ENCODE results near the gene INHA.

INHA gene

DNA sequence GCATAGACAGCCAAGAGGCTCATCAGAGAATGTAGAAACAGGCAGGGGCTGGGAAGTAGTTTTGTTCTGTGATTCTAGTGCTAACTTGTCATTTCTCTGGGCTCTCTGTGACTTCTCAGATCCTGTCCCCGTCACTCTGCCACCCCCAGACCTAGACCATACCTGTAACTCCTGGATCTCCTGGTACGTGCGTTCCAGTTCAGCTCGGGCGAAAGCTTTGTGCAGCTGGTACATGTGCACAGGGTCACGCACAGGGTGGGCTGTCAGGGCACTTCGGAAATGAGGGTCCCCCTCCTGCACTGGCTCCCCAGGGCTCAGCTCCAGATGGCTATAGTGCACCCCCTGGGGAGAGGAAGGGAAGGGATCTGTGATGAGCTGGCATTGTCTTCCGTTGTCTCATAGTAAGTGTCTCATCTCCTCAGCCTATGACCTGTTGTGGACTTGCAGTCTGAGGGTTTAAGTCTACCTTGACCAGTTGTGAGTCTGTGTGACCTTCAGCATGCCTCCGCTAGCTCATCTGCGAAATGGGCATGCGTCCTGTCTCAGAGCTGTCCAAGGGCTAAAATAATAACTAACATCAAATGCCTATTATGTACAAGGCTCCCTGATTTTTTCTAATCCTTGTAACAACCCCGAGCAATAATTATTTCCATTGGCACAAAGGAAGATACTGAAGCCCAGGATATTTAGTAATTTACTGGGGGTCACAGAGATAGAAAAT is 31.2 kb upstream of the INHA start:
- DNase-seq (ENCODE audit: low read depth in 2 of 2), result no peak

DNA sequence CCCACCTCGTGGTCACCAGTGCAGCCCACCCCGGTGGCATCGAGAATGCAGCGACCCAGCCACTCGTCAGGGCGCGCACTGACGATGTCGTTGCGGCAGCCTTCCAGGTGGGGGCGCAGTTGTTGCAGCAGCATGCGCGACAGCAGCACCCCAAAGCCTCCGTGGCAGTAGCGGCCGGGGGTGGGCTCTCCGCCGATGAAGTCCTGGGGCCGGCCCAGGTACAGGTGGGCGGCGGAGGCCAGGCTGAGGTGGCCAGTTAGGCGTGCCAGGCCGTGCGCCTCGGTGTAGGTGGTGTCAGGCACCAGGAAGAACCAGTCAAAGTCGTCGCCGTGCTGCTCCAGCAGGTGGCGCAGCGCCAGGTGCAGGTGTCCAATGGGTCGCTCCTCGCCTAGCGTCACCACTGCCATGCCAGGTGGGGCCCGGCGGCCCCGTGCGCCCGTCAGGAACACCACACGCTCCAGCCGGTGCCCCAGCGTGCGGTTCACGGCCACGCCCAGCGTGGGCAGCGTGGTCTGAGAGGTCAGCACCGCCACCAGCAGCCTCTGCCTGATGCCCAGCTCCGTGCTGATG is 30.4 kb upstream of the INHA start:
- peak; percentile 75 to 83 for DNase-seq (ENCODE audit: low read depth in 2 of 2)

DNA sequence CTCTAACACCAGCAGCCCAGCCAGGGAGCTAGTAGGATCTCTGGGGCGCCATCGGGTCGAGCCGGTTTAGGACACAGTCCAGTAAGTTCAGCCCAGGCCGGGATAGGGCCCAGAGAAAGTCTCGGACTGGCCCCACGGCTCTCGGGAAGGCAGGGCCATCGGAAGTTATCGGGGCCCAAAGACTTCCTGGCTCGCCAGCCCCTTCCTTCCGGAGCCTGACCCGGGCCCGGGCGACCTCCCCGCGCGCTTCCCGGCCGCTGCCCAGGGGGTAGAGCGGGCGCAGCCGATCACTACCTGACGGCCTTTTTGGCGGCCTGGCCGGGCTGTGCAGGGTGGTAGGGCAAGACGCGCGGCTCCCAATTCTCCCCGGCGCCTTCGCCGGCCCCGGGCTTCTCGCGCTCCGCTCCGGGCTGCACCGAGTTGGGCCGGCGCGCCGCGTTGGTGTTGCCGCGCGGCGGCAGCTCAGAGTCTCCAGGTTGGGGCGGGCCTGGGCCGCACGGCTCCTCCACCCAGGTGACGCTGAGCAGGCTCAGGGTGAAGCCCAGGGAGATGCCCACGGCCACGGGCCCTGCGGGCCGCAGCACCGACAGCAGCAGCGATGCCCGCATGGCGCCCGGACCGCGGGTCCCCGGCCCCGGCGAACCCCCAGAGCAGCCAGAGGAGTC is 29.0 kb upstream of the INHA start:
- DNase-seq (ENCODE audit: low read depth in 2 of 2), result no peak

DNA sequence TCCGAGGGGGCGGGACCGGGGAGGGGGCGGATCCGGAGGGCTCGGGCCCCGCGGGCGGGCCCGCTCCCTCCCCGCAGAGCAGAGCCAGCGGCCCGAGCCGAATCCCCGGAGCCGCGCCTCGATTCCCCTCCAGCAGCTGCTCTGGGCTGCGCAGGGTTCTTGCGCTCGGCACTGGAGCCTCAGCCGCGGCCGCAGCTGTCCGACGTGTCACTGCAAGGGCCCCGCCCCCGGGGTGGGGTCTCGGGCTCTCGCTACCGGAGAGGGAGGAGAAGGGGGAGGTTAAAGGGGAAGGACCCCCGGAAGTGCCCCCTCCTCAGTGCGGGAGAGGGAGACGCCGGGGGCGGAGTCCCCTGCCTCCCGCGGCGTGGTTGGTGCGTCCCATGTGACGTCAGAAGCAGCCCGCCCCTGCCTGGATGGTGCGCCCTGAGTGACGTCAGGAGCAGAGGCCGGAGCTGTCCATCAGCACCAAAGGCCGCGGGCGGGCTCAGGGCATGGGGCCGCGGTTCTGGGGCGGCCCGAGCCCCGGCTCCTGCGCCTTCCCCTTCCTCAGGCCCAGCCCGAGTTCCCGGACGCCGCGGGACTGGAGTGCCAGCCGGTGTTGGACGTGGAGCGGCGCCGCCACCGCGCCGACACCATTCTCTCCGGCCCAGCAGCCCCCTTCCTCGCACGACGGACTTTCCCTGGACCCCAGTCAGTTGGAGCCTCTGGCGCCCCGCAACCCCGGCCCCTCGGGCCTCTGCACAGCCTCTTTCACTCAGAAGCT is 28.3 kb upstream of the INHA start, which contains the start of the genes CHPF and TMEM198:
TSS of gene CHPF (minus strand) at position 214 of the 763 bp plus-strand sequence. CDS start 271 bp downstream, outside the sequence.
TSS of gene TMEM198 (plus strand) at position 433 of the 763 bp plus-strand sequence. CDS start 700 bp downstream, outside the sequence.
- DNase-seq (ENCODE audit: low read depth in 2 of 2), result peak; percentile 94 to 95

DNA sequence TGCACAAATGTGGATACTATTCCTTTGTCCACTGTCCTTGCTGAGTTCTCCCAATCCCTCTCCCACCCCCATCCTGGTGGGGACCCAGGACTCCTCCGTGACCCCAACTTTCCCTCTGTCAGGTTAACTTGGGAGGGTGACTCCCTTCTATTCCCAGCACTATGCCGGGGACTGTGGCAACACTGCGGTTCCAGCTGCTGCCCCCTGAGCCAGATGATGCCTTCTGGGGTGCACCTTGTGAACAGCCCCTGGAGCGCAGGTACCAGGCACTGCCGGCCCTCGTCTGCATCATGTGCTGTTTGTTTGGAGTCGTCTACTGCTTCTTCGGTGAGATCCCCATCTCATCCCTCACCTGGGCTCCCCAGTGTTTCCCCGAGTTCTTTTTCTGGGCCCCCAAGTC is 27.5 kb upstream of the INHA start:
- DNase-seq (ENCODE audit: low read depth in 2 of 2), result no peak

DNA sequence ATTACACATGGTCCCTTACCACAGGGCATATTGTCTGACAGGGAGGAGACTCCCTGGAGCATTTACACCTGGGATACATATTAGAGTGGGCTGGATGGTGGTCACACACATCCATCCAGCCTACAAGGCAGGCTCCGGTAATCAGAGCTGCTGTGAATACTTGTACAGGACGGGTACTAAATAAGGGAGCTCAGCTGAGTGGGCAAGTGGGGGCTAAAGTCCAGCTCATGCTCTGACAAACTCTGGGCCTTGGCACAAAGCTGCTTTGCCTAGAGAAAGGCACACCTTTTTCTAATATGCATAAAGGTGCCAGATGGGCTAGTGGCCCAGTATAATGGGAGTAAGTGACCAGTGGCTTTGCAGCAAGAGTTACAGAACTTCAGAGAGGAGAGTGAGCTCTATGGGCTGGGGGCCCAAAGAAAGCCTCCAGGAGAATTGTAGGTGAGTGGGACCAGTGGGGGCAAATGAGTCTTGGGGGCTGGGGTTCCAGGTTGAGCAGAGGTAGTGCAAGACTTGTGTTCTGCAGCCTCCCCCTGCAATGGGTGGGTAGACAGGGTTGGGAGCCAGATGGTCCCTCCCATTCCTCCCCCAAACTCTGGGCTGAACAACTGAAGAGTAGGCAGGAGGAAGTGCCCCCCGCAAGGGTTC is 26.7 kb upstream of the INHA start:
- DNase-seq (ENCODE audit: low read depth in 2 of 2), result no peak

DNA sequence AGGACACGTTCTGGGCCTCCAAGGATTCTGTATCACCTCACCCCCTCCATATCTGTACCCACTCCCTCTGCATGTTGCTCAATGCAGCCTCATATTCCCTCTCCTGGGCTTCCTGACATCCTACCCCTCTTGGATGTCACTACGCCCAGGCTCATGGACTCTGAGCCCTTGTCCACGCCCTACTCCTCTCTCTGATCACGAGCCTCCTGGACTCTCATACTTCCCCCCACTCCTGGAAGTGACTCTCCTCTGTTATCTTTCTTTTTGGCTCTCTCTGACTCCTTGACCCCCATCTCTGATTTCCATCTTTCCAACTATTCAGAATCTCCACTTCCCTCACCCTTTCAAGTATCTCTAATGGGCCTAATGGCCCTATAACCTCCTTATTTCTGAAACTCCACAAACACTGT is 26.2 kb upstream of the INHA start:
- DNase-seq (ENCODE audit: low read depth in 2 of 2), result no peak

DNA sequence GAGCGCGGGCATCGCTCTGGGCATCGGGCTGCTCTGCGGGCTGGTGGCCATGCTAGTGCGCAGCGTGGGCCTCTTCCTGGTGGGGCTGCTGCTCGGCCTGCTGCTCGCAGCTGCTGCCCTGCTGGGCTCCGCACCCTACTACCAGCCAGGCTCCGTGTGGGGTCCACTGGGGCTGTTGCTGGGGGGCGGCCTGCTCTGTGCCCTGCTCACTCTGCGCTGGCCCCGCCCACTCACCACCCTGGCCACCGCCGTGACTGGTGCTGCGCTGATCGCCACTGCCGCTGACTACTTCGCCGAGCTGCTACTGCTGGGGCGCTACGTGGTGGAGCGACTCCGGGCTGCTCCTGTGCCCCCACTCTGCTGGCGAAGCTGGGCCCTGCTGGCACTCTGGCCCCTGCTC is 24.5 kb upstream of the INHA start:
- DNase-seq (ENCODE audit: low read depth in 2 of 2), result no peak

DNA sequence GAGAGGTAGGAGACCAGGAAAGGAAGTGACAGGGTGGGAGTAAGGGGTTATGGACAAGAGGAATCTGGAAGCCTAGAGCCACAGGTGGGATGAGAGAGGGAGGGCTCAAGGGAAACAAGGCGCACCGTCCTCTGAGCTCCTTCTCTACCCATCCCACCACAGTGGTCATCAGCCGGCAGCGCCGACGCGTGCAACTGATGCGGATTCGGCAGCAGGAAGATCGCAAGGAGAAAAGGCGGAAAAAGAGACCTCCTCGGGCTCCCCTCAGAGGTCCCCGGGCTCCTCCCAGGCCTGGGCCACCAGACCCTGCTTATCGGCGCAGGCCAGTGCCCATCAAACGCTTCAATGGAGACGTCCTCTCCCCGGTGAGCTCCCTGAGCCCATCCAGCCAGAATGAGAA is 23.1 kb upstream of the INHA start:
- DNase-seq (ENCODE audit: low read depth in 2 of 2), result no peak

DNA sequence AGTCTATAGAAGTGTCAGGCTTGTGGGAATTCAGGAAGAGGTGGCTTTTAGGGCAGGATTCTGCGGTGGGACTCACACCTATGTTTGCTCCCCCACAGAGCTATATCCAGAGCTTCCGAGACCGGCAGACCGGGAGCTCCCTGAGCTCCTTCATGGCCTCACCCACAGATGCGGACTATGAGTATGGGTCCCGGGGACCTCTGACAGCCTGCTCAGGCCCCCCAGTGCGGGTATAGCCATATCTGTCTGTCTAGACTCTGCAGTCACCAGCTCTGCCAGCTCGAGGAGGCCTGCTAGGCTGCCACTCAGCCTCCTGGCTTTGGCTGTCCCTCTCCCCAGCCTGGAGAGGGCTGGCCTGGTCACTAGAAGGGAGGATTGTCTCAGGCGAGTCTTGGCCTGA is 22.5 kb upstream of the INHA start:
- DNase-seq (ENCODE audit: low read depth in 2 of 2), result no peak

DNA sequence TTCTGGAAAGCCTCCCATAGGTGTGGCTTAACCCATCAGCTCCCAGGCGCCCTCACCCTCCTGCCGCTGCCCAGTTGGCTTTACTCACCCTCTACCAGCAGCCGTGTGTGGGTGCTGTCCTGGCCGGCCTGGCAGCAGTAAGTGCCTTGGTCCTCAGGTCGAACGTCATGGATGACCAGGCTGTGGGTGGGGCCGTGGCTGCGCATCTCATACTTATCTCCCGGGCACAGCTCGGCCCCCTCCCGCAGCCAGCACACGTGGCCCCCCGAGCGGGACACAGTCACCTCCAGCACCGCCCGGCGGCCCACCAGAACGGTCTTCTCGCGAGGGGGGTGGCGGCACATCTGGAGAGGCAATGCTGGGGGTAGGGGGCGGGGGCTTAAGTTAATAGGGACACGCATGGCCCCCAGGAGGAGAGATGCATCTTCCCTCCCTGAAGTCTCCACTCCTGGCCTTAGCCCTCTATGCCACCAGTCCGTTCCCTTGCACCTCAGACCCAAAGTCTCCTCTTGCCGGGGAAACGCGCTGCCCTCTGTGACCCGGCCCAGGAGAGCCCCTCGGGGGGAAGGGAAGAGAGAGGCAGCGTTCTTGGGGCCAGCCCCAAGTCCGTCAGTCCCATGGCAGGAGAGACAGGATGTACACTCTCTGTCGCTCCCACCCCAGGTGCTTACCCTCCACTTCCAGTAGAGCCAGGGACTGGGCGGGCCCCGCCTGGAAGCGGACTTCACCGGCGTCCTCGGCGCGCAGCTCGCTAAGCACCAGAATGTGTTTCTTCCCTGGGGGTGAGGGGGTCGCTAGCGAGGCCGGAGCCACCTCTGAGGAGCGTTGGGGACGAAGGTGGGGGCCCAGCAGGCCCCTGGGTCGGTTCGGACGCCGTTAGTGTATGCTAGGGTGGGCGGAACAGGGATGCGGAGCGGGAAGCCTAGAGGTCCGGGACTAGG is 20.4 kb upstream of the INHA start:
- no peak for DNase-seq (ENCODE audit: low read depth in 2 of 2)

DNA sequence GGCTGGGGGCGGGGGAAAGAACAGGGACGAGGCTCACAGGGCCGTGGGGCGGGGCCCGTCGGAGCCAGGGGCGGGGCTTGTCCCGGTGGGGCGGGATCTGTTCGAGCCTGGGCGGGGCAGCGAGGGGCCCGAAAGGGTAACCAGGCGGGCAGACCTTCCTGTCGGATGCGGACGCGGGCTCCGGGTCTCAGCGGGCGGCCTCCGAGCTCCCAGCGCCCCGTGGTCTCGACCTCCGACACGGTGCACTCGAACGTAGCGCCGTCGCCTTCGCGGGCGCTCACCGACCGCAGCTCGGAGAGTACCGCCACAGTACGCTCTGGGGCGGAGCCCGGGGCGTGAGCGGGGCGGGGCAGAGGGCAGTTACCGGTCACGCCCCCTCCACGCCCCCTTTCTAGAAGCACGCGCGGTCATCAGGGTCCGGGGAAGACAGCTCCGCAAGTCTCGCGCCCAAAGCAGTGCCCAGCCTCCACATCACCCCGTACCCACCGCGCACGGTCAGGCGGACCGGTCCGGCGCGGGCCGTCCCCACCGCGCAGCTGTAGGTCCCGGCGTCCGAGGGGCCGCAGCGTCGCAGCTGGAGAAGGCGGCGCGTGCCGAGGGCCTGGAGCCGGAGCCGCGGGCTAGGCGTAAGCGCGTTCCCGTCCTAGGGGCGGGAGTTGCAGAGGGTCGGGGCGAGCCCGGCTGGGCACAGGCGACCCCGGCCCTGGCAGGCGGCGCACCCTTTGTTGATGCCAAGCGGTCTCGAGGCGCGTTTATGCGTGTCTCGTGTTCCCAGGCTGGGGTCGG is 19.5 kb upstream of the INHA start:
- DNase-seq (ENCODE audit: low read depth in 2 of 2), result peak; percentile 56 to 75

DNA sequence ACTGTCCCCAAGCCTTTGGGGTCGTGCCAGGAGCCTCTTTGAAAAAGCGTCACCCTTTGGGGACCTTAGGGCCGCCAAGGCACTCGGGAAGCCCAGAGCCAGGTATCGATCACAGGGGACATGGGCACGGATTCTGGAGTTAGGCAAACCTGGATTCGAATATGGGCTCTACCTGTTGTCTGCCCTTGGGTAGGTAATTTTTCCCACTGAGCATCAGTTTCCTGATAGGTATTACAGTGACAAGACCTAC is 19.0 kb upstream of the INHA start:
- no peak for DNase-seq (ENCODE audit: low read depth in 2 of 2)

DNA sequence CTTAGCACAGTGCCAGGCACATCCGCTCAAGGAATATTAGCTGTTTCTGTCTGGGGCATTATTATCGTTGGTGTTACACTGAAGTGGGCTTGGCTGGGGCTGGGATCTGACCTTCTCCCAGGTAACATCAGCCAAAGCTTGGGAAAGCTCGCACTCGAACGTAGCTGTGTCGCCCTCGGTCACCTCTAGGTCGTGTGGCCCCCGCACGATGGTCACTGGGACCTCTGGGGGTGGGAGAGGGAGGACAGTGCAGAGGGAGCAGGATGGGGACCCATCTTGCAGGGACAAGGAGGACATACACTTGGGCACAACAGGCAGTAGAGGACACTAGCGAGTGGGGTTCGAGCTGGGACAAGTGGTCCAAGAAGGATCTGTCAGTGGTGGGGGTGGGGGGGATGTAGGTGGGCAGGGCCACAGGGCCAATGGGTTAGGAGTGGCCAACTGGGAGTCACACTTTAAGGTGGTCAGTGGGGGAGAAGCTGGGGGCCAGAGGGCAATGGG is 18.6 kb upstream of the INHA start:
- DNase-seq (ENCODE audit: low read depth in 2 of 2), result no peak

DNA sequence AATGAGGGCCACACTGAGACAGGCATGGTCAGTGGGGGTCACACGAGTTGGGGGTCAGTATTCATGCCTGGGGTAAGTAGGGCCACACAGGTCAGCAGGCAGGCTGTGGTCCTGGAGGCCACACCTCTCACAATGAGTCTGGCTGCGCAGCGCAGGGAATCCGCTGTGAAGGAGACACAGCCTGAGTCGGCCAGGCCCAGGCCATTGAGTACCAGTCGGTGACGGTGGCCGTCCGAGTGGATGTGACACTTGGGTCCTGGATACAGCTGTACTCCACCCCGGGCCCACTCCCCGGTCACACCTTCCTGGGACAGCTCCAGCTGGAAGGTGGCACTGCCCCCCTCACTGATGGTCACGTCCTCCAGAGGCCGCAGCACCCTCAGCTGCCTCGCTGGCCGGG is 17.8 kb upstream of the INHA start:
- DNase-seq (ENCODE audit: low read depth in 2 of 2), result no peak

DNA sequence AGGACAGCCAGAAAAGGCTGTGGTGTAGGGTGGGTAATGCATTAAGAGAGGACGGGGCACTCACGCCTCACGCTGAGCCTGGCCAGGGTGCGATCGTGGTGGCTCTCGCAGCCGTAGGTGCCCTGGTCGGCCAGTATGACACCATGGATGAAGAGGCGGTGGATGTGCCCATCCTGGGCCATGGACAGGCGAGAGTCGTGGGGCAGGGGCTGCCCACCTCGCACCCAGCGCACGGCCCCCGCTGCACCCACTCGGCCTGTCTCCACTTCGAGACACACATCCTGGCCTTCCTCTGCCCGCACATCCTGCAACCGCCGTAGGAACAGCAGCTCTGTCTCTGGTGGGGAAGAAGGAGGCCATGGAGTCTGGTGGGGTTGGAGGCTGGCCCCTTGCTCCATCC is 16.2 kb upstream of the INHA start:
- DNase-seq (ENCODE audit: low read depth in 2 of 2), result no peak

DNA sequence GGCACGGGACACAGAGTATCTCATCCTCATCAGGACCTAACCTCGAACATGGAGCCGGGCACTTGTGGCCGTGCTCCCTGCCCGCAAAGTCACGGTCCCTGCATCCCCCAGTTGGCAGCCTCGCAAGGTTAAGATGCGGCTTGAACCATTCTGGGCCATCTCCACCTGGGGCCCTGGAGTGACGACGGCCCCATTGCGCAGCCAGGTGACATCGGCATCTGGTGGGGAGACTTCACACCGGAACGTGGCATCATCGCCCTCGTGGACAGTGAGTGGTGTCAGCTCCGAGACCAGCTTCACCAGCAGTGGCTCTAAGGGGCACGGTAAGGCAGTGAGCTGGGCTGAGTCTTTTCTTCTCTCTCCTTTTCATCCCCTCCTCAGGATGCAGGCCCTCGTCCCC is 15.7 kb upstream of the INHA start:
- no peak for DNase-seq (ENCODE audit: low read depth in 2 of 2)

DNA sequence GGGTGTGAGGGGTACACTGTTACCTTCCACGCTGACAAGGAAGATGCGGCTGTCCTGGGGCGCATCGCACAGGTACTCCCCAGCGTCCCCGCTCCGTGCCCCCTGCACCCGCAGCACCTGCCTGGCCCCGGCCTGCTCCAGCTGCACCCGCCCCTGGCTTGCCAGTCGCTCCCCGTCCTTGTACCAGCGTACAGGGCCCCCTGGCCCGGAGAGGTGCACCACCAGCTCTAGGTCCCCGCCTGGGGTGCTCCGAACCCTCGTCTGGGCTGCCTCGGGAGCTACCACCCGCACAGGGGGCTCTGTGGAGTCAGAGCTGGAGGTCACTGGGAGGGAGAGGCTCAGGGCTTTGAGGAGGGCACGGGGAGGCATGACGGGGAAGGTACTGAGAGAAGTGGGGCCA is 14.8 kb upstream of the INHA start:
- DNase-seq (ENCODE audit: low read depth in 2 of 2), result no peak

DNA sequence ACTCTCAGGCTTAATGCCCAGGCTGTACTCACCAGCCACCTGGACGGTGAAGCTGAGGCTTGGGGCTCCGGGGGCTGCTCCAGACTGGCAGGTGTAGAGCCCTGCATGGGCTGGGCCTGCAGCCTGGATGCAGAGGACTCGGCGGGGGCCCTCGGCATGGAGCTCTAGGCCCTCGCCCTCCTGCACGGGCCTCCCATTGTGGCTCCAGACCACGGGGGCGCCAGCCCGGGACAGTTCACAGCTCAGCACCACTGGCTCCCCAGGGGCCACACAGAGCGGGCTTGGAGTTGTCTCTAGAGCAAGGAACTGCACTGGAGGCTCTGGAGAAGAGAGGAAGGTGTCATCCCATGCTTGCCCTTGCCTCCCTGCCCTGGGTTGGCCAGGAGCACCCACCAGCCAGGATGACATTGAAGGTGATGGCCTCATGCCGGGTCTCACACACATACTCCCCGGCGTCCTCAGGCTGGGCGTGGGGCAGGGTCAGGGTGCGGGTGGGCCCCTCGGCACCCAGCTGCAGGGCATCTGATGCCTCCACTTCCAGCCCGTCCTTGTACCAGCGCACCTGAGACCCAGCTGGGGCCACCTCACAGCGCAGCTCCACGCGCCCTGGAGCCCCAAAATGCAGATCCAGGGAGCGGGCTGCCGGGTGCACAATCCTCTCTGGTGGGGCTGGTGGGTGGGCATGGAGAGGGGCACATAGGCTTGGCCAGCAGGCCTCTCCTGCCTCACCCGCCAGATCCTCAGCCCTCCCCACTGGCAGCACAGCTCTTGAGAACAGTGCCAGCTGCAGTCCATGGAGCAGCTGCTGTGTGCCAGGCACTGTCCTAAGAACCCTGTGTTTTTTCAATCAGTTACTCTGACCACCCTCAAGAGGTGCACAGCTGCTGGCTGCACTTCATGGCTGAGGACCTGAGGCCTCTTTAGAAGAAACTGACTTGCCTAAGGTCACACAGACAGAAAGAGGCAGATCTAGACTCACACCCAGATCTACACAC is 14.0 kb upstream of the INHA start:
- DNase-seq (ENCODE audit: low read depth in 2 of 2), result no peak
